Peyer's patch (tissue), 4 donors: ENCODE data around the gene LYL1.

Experiments used
- CTCF ChIP-seq, 6 experiments: fragments of 450-650 bp in 4 of 6; fragments of 200-600 bp in 2 of 6; sonication (generic) in 1 of 6; IDR thresholded peaks; one replicate each; pipeline ENCODE4 v1.5.1; 2017 to 2019; ENCODE audit warnings: antibody characterized with exemption in 6 of 6, mild to moderate bottlenecking in 3 of 6, moderate library complexity in 1 of 6
- POLR2A ChIP-seq, 2 donors: fragments of 450-650 bp; IDR thresholded peaks; one replicate each; pipeline ENCODE4 v1.5.1; 2017; ENCODE audit warnings: antibody characterized with exemption in 2 of 2, mild to moderate bottlenecking in 2 of 2, moderate library complexity in 2 of 2

- peak; percentile 32 to 49 for TF ChIP-seq POLR2A (IDR thresholded peaks at IDR 0.05)
- no peak for TF ChIP-seq CTCF (IDR thresholded peaks at IDR 0.05)
Observed at GRCh38 chr19:13099073-13099999, 3.3 kb downstream of the LYL1 start.
